Stimulated activated CD8-positive, alpha-beta memory T cell treated with anti-CD3 and anti-CD28 coated beads, Interleukin-4, amount 100 ng/mL, for 1 hour (primary cell): ENCODE measurements around the gene GPBP1.
"Not testable (repeated sequence)": the region's sequence is repeated elsewhere in the genome, so short reads cannot be mapped to it uniquely, and the experiment has no call there.

Experiments
- DNase-seq, 2 donors: peaks; one replicate each; pipeline ENCODE4 v3.0.0-alpha.2; 2020; ENCODE audit warnings: low read depth in 2 of 2, low spot score in 1 of 2

Gene GPBP1

GRCh38 chr5:57176350-57176857 lies 2.5 kb downstream of the GPBP1 start:
- no peak for DNase-seq

GRCh38 chr5:57177479-57178156 lies 3.8 kb downstream of the GPBP1 start:
- DNase-seq: no peak

GRCh38 chr5:57178238-57178637 lies 4.4 kb downstream of the GPBP1 start:
- DNase-seq: not testable (repeated sequence)

DNA sequence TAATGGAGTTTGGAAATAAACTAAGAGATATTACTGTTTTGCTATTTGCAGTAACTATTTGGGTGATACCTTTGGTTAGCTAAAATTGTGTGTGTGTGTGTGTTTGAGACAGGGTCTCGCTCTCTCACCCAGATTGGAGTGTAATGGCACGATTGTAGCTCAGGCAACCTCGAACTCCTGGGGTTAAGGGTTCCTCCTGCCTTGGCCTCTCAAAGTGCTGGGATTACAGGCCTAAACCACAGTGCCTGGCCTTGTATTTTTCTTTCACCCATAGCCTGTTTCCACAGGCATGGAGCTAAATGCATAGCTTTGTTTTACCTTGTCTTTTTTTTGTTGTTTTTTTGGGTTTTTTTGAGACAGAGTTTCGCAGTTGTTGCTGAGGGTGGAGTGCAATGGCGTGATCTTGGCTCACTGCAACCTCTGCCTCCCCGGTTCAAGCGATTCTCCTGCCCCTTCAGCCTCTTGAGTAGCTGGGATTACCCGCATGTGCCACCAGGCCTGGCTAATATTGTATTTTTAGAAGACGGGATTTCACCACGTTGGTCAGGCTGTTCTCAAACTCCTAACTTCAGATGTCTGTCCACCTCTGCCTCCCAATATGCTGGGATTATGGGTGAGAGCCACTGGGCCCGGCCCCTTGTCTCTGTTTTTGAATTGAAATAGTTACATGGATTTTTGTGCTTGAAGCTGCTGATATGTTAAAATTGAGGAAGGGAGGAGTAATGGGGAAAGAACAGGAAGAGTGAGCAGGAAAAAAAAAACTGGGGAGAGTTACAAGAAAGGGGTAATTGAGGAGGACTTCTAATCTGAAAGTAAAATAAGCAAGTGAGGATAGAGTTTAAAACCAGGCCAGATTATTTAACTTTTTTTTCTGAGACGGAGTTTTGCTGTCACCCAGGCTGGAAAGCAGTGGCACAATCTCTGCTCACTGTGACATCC lies 5.7 kb downstream of the GPBP1 start:
- DNase-seq: no peak

- no peak for DNase-seq
These were observed 7.3 kb downstream of the GPBP1 start for GRCh38 chr5:57181154-57181553.

GRCh38 chr5:57184322-57184721 lies 10.5 kb downstream of the GPBP1 start:
- no peak for DNase-seq

- DNase-seq: no peak
These were observed 11.5 kb downstream of the GPBP1 start for GRCh38 chr5:57185313-57185712.

DNA sequence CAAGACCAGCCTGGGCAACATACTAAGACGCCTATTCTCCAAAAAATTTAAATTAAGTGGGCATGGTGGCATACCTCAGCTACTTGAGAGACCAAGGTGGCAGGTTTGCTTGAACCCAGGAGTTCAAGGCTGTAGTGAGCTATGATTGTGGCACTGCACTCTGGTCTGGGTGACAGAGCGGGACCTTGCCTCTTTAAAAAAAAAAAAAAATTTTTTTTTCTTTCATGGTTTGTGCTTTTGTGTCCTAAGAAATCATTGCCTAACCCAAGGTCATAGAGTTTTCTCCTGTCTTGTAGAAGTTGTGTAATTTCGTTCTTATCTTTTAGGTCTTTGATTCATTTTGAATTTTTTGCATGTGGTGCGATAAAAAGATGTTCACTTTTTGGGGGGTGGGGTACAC lies 12.3 kb downstream of the GPBP1 start:
- no peak for DNase-seq

DNA sequence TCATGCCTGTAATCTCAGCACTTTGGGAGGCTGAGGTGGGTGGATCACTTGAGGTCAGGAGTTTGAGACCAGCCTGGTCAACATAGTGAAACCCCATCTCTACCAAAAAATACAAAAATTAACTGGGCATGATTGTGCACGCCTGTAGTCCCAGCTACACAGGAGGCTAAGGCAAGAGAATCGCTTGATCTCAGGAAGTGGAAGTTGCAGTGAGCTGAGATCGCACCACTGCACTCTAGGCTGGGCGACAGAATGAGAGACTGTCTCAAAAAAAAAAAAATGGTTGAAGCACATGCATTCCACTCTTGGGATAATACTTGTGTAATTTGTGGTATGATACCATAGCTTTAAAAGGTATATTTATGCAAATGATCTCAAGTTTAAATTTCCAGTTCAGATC lies 14.1 kb downstream of the GPBP1 start:
- DNase-seq: not testable (repeated sequence)

- DNase-seq: no peak
These were observed 15.7 kb downstream of the GPBP1 start for GRCh38 chr5:57189515-57189914.

DNA sequence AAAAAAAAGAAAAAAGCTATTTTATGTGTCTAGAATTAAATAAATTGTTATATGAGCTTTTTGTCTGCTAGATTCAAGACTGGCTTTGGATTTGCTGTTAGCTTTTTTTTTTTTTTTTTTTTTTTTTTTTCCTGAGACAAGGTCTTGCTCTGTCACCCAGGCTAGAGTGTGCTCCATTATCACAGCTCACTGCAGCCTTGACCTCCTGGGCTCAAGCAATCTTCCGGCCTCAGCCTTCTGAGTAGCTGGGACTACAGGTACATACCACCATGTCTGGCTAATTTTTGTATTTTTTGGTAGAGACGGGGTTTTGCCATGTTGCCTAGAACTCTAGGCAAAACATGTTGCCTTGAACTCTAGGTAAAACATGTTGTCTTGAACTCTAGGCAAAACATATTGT lies 16.7 kb downstream of the GPBP1 start:
- no peak for DNase-seq

DNA sequence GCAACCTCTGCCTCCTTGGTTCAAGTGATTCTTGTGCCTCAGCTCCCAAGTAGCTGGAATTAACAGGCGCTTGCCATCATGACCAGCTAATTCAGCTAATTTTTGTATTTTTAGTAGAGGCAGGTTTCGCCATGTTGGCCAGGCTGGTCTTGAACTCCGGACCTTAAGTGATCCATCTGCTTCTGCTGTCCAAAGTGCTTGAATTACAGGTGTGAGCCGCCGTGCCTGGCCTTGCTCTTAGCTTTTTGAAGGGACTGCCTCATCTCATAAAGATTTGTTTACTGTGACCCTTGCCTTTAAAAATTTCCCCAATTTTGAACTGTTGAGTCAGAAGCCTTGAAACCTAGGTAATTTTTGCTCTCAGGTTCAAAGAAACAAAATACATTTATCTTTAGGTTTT lies 17.3 kb downstream of the GPBP1 start:
- no peak for DNase-seq

GRCh38 chr5:57191986-57192385 lies 18.1 kb downstream of the GPBP1 start:
- DNase-seq: no peak

GRCh38 chr5:57192832-57193231 lies 19.0 kb downstream of the GPBP1 start:
- DNase-seq: not testable (repeated sequence)

DNA sequence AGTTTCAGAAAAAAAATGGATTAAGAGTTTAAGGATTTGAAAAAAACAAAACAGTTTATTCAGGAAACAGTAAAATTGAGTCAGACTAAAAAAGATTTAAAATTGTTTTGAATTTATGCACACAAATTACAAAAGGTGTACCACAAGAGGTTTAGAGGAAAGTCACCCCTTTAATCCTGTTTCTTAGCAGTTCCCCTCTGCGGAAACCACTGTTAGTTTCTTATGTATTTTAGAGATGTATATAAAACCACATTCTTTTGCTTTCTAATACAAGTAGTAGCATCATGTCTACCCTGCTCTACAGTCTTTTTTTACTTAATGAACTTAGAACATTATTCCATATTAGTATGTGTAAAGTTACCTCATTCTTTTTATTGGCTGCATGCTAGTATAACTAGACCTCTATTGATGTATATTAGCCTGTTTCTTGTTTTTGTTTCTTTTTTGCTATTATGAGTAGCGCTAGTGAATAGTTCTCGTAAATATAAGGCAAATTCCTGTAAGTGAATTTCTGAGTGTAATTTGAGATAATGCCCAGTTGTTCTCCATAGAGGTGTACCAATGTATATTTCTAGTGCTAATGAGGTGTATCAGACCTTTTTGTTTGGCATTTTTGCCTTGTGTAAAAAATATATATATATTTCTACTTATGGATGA lies 20.0 kb downstream of the GPBP1 start:
- no peak for DNase-seq

GRCh38 chr5:57194653-57195052 lies 20.8 kb downstream of the GPBP1 start:
- no peak for DNase-seq

GRCh38 chr5:57195060-57195459 lies 21.2 kb downstream of the GPBP1 start:
- no peak for DNase-seq

DNA sequence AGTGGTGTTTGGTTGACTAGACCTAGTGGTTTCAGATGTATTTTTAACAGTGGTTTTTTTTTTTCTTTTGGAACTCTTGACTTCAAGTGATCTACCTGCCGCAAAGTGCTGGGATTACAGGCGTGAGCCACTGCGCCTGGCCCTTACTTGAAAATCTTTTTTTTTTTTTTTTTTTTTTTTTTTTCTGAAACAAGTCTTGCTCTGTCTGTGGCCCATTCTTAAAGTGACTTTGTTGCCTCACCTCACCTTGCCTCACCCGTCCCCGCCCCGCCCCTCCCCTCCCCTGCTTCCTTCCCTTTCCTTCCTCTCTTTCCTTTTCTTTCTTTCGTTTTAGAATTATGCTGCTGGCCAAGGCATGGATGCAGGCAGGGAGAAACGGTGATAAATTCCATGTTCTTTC lies 26.0 kb downstream of the GPBP1 start:
- no peak for DNase-seq

- no peak for DNase-seq
These were observed 29.0 kb downstream of the GPBP1 start for GRCh38 chr5:57202811-57203210.

GRCh38 chr5:57207007-57207653 lies 33.3 kb downstream of the GPBP1 start:
- no peak for DNase-seq

DNA sequence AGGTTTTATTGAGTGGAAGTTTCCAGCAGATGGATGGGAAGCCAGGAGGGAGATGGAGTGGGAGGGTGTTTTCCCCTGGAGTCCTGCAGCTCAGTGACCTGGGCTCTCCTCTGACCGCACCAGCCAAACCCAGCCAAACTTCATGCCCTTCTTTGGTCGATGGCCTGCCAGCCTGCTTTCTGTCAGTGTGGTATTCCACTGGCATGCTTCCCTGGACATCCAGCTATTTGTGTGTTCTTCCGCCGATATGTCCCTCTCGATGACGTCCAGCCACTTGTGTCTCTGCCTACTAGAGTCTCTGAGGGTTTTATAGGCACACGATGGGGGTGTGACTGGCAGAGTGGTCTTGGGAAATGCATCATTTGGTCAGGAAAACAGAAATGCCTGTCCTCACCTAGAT lies 33.8 kb downstream of the GPBP1 start:
- no peak for DNase-seq
